Parathyroid adenoma (tissue), 2 donors: ENCODE results near the gene SLC5A6.

Source experiments
- H2AFZ ChIP-seq: fragments of 300-600 bp; sonication (generic); one replicate; pipeline ENCODE4 v1.7.0; 2017; ENCODE audit warnings: antibody characterized with exemption, mild to moderate bottlenecking
- H3K27ac ChIP-seq: fragments of 300-600 bp; sonication (generic); one replicate; pipeline ENCODE4 v1.7.0; 2017
- H3K27me3 ChIP-seq: fragments of 300-600 bp; sonication (generic); one replicate; pipeline ENCODE4 v1.7.0; 2017; ENCODE audit warnings: low read length; ENCODE audit not compliant: control insufficient read depth, insufficient read depth
- H3K36me3 ChIP-seq: fragments of 300-600 bp; sonication (generic); one replicate; pipeline ENCODE4 v1.7.0; 2017; ENCODE audit warnings: low read length; ENCODE audit not compliant: control insufficient read depth, insufficient read depth
- H3K4me1 ChIP-seq: fragments of 300-600 bp; sonication (generic); one replicate; pipeline ENCODE4 v1.7.0; 2017; ENCODE audit warnings: control low read depth
- H3K4me2 ChIP-seq: fragments of 300-600 bp; sonication (generic); one replicate; pipeline ENCODE4 v1.7.0; 2017; ENCODE audit warnings: low read length
- H3K4me3 ChIP-seq: fragments of 300-600 bp; sonication (generic); one replicate; pipeline ENCODE4 v1.7.0; 2017; ENCODE audit warnings: low read depth, low read length
- H3K79me2 ChIP-seq: fragments of 300-600 bp; sonication (generic); one replicate; pipeline ENCODE4 v1.7.0; 2017; ENCODE audit warnings: control low read depth
- H3K9ac ChIP-seq: fragments of 300-600 bp; sonication (generic); one replicate; pipeline ENCODE4 v1.7.0; 2017; ENCODE audit warnings: mild to moderate bottlenecking
- H3K9me3 ChIP-seq: fragments of 300-600 bp; sonication (generic); one replicate; pipeline ENCODE4 v1.7.0; 2017; ENCODE audit warnings: low read length; ENCODE audit not compliant: control insufficient read depth
- TF ChIP-seq, protein P1 (sequence below): fragments of 300-600 bp; sonication (generic); IDR thresholded peaks from one replicate; pipeline ENCODE4 v1.7.0; 2017; ENCODE audit warnings: antibody characterized with exemption, mild to moderate bottlenecking
- donor health status: primary hyperparathyroidism.

The SLC5A6 gene

DNA sequence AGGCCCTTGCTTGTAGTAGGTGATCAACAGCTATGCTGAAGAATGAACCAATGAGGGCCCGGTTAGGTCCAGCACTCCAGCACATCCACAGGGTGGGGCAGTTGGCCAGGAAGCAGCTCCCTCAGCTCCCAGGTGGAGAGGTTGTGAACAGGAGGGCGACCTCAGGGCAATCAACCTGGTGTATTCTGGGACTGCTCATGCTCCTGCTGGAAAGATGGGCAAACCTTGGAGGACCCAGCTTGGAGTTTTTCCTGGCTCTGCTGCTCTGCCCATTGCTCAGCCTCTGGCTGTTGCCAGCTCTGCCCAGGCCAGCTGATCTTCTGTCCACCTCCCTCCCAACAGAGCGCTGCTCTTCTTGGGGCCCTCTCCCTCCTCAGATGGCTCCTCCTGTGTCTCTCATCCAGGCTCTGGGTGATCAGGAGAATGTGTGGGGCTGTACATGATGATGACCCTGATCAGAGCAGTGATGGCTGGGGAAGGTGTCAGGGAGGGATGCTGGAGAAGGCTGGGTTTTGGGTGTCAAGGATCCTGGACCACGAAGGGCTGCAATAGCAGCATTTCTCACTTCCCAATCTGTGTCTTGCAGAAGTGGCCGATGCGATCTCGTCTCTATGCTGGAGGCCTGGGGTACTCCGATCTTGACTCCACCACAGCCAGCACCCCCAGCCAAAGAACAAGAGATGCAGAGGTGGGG lies 59.8 kb downstream of the SLC5A6 start:
- H3K9ac ChIP-seq, result no peak overlapping the region
- TF ChIP-seq, protein P1, sequence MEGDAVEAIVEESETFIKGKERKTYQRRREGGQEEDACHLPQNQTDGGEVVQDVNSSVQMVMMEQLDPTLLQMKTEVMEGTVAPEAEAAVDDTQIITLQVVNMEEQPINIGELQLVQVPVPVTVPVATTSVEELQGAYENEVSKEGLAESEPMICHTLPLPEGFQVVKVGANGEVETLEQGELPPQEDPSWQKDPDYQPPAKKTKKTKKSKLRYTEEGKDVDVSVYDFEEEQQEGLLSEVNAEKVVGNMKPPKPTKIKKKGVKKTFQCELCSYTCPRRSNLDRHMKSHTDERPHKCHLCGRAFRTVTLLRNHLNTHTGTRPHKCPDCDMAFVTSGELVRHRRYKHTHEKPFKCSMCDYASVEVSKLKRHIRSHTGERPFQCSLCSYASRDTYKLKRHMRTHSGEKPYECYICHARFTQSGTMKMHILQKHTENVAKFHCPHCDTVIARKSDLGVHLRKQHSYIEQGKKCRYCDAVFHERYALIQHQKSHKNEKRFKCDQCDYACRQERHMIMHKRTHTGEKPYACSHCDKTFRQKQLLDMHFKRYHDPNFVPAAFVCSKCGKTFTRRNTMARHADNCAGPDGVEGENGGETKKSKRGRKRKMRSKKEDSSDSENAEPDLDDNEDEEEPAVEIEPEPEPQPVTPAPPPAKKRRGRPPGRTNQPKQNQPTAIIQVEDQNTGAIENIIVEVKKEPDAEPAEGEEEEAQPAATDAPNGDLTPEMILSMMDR, result no peak
- no peak overlapping the region for H3K4me3 ChIP-seq
- no peaks in the 10 kb centered on the region for H3K9me3 ChIP-seq
- H3K27me3 ChIP-seq, result no peaks in the 10 kb centered on the region
- no peak overlapping the region for H3K27ac ChIP-seq
- no peak overlapping the region for H3K4me2 ChIP-seq
- H2AFZ ChIP-seq, result no peak overlapping the region
- no peaks in the 10 kb centered on the region for H3K36me3 ChIP-seq
- H3K4me1 ChIP-seq, result no peaks in the 10 kb centered on the region
- no peaks in the 10 kb centered on the region for H3K79me2 ChIP-seq

DNA sequence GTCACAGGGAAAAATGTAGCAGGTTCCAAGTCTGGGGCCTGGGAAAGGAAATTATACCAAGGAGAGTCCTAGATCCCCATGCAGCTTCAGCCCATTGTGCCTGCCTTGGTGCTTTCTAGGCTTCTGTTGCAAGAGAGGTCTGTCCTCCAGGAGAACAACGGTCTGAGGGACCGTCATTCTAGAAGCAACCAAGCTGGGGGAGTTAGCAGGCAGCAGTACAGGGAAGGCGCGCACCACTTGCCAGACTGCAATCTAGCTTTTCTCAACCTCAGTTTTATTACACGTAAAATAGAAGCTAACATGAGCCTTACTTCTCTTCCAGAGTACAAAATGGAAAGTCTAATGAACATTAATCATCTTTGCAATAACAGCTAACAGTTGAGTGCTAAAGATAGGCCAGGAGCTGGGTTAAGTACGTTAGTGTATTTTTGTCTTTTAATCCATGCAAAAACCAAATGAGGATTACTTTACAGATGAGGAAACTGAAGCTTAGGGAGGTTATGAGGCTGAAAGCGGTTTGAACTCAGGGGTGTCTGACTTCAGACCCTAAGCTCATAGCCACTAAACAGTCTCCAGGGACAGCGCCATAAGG lies 61.3 kb downstream of the SLC5A6 start:
- TF ChIP-seq, protein P1, result no peak
- Histone ChIP-seq H3K4me1 (no peaks in the 10 kb centered on the region), H3K79me2 (no peaks in the 10 kb centered on the region), H3K4me3 (no peak overlapping the region), H2AFZ (no peak overlapping the region), H3K27me3 (no peaks in the 10 kb centered on the region), H3K4me2 (no peak overlapping the region), H3K9me3 (no peaks in the 10 kb centered on the region), H3K27ac (no peak overlapping the region), H3K36me3 (no peaks in the 10 kb centered on the region), H3K9ac (no peak overlapping the region)
